Measurements from ENCODE around the gene CAMKK2. TPM values are rescaled to one million over a fixed set of nuclear protein-coding genes. Genes with fewer than 3 reads are reported as not detected.
A peak's percentile ranks its signal among the peaks of the same experiment; 100 is the strongest.

CAMKK2 gene
- total and polyA plus RNA-seq, 9 of the 15 experiments (the other 6 are each of a cell fraction or from before 2014, with no cell fraction given) = 4.3 to 32.0 (median 18.2) TPM

- peak in 1 of 2 experiments; percentile 54; a peak in 1 of 4 replicates for TF ChIP-seq FOXA3 (CRISPR knock-in tag; conservative IDR thresholded peaks at IDR 0.05 in 1 of 2, IDR thresholded peaks at IDR 0.05 in 1 of 2)
- no peak for TF ChIP-seq EWSR1 (IDR thresholded peaks at IDR 0.05; ENCODE audit: borderline replicate concordance, low read depth, partially characterized antibody)
- no peak for TF ChIP-seq TAF15 (IDR thresholded peaks at IDR 0.05; ENCODE audit: low read depth, low read length)
- peak; percentile 50; the same call in 1 of the 2 replicates for TF ChIP-seq HNRNPL (IDR thresholded peaks at IDR 0.05; ENCODE audit: low read depth, low read length)
- peak; percentile 16 for TF ChIP-seq PRDM10 (IDR thresholded peaks at IDR 0.05; ENCODE audit: partially characterized antibody)
- TF ChIP-seq TOE1 (IDR thresholded peaks at IDR 0.05; ENCODE audit: borderline replicate concordance) = no peak
- TF ChIP-seq TOE1 (CRISPR knock-in tag; IDR thresholded peaks at IDR 0.05; ENCODE audit: borderline replicate concordance, low read depth) = no peak
- no peak for TF ChIP-seq ELK3 (CRISPR knock-in tag; IDR thresholded peaks at IDR 0.05)
- no peak for TF ChIP-seq U2AF2 (optimal IDR thresholded peaks at IDR 0.05; ENCODE audit: low read depth, low read length)
- TF ChIP-seq MNT (conservative IDR thresholded peaks at IDR 0.05) = peak; percentile 95 to 96
- TF ChIP-seq NKRF (IDR thresholded peaks at IDR 0.05; ENCODE audit: borderline replicate concordance) = peak; percentile 92
- peak; percentile 19 for TF ChIP-seq CBFB (CRISPR knock-in tag; IDR thresholded peaks at IDR 0.05)
- TF ChIP-seq BCL6 (CRISPR knock-in tag; IDR thresholded peaks at IDR 0.05) = no peak
- TF ChIP-seq E2F3 (CRISPR knock-in tag; IDR thresholded peaks at IDR 0.05) = no peak
- peak; percentile 76; the same call in 1 of the 2 replicates for TF ChIP-seq PHF8 (IDR thresholded peaks at IDR 0.05; ENCODE audit: borderline replicate concordance, low read length)
- TF ChIP-seq HDAC2 (IDR thresholded peaks at IDR 0.05) = peak; percentile 32; the same call in 1 of the 2 replicates
- no peak for TF ChIP-seq SMARCC2 (IDR thresholded peaks at IDR 0.05; ENCODE audit: low read depth)
- no peak for TF ChIP-seq NCOA6 (IDR thresholded peaks at IDR 0.05)
- peak; percentile 49; the same call in 1 of the 2 replicates for TF ChIP-seq ZFX (CRISPR knock-in tag; IDR thresholded peaks at IDR 0.05)
Measured at GRCh38 chr12:121295746-121296617, 527 bp downstream of the CAMKK2 start (continued).

Measured in K562 (cell line).